Neutrophil (primary cell): Measurements from ENCODE around the gene ARPC2.

Experiments used
- H3K27ac ChIP-seq: fragments of 200-600 bp; sonication (generic); 2 replicates; pipeline ENCODE4 v1.5.1; 2016; ENCODE audit warnings: mild to moderate bottlenecking, moderate library complexity
- H3K27me3 ChIP-seq: fragments of 200-600 bp; sonication (generic); 2 replicates; pipeline ENCODE4 v1.6.0; 2016; ENCODE audit warnings: mild to moderate bottlenecking
- H3K36me3 ChIP-seq: fragments of 200-600 bp; sonication (generic); 2 replicates; pipeline ENCODE4 v1.5.1; 2017
- H3K4me1 ChIP-seq, 2 experiments: fragments of 200-600 bp in 1 of 2; sonication (generic) in 1 of 2; 1 replicate in 1 of 2; 2 replicates in 1 of 2; pipeline versions ENCODE4 v1.5.1 to v1.6.1; 2013 to 2016; ENCODE audit warnings: low read depth in 1 of 2, low read length in 1 of 2, mild to moderate bottlenecking in 1 of 2, moderate library complexity in 1 of 2; ENCODE audit not compliant: control insufficient read depth in 1 of 2, insufficient read depth in 1 of 2
- H3K4me3 ChIP-seq, 2 experiments: fragments of 200-600 bp in 1 of 2; sonication (generic) in 1 of 2; 1 replicate in 1 of 2; 2 replicates in 1 of 2; pipeline ENCODE4 v1.5.1; 2013 to 2016; ENCODE audit warnings: low read depth in 1 of 2, low read length in 1 of 2, mild to moderate bottlenecking in 1 of 2, moderate library complexity in 1 of 2
- H3K9me3 ChIP-seq: fragments of 200-600 bp; sonication (generic); 2 replicates; pipeline ENCODE4 v1.5.1; 2016
- TF ChIP-seq, protein P1 (sequence below): fragments of 200-600 bp; sonication (generic); IDR thresholded peaks from 2 replicates; pipeline ENCODE4 v1.5.1; 2016; ENCODE audit warnings: antibody characterized with exemption

The ARPC2 gene

DNA sequence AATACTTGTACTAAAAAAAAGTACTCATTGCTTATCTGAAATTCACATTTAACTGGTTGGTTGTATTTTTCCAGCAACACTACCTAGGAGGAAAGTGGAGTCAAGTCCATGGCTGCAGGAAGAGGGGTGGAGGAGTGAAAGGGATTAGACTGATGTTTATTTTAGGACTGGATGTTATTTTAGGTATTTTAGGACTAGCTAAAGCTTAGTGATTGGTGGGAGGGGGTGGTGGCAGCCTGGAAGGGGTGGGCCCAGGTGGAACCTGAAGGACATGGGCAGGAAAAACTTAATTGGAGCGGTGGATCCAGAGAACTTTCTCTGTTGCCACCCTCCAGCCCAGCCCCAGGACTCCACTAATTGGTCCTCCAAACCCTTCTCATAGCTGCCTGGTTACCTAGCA is 79.2 kb downstream of the ARPC2 start:
- TF ChIP-seq, protein P1, sequence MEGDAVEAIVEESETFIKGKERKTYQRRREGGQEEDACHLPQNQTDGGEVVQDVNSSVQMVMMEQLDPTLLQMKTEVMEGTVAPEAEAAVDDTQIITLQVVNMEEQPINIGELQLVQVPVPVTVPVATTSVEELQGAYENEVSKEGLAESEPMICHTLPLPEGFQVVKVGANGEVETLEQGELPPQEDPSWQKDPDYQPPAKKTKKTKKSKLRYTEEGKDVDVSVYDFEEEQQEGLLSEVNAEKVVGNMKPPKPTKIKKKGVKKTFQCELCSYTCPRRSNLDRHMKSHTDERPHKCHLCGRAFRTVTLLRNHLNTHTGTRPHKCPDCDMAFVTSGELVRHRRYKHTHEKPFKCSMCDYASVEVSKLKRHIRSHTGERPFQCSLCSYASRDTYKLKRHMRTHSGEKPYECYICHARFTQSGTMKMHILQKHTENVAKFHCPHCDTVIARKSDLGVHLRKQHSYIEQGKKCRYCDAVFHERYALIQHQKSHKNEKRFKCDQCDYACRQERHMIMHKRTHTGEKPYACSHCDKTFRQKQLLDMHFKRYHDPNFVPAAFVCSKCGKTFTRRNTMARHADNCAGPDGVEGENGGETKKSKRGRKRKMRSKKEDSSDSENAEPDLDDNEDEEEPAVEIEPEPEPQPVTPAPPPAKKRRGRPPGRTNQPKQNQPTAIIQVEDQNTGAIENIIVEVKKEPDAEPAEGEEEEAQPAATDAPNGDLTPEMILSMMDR: no peak
- no peaks in the 10 kb centered on the region for H3K9me3 ChIP-seq
- no peaks in the 10 kb centered on the region for H3K36me3 ChIP-seq
- H3K27me3 ChIP-seq: no peaks in the 10 kb centered on the region
- H3K4me1 ChIP-seq: peaks cover 36 to 38% of the 10 kb centered on the region in 2 experiments
- H3K27ac ChIP-seq: no peak overlapping the region
- no peak overlapping the region for H3K4me3 ChIP-seq

DNA sequence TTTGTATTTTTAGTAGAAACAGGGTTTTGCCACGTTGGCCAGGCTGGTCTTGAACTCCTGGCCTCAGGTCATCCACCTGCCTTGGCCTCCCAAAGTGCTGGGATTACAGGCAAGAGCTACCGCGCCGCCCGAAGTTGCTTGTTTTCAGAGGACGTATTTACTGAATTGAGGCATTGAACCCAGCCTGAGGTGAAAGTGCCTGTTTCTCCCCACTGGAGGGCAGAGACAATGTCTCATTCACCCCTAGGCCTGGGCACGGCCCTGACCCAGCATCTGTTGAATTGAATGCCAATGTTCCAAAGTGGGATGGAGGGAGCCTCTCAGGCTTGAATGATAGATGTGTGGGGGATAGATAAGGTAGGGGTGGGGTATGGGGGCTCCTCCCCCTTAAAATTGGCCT is 79.9 kb downstream of the ARPC2 start:
- H3K9me3 ChIP-seq: no peaks in the 10 kb centered on the region
- no peaks in the 10 kb centered on the region for H3K27me3 ChIP-seq
- H3K4me1 ChIP-seq: peaks cover 34 to 37% of the 10 kb centered on the region in 2 experiments
- H3K4me3 ChIP-seq: no peak overlapping the region
- TF ChIP-seq, protein P1: no peak
- H3K27ac ChIP-seq: no peak overlapping the region
- H3K36me3 ChIP-seq: no peaks in the 10 kb centered on the region

DNA sequence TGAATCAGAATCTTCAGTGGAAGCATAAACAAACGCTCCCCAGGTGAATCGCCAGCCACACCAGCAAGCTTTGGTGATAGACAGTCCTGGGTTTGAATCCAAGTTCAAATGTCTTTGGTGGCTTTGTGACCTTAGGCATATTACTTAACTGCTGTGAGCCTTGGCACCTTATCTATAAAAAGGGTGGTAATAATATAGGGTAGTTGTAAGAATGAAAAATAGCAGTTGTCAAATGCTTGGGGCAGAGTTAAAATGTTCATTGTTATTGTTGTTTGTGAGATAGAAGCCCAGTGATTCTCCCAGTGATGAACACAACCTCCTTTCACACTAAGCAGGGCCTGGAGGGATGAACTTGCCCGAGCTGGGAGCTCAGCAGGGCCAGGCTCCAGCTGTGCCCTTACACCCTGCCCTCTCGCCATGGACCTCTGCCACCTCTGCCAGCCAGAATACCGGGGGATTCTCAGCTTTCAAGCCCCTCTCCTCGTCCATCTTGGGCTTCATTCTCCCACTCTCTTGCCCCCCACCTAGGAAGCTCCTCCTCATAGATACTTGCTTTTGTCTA is 81.4 kb downstream of the ARPC2 start:
- TF ChIP-seq, protein P1: no peak
- H3K36me3 ChIP-seq: no peaks in the 10 kb centered on the region
- no peak overlapping the region for H3K27ac ChIP-seq
- H3K4me3 ChIP-seq: no peak overlapping the region
- no peaks in the 10 kb centered on the region for H3K27me3 ChIP-seq
- peaks cover 22 to 23% of the 10 kb centered on the region in 2 experiments for H3K4me1 ChIP-seq
- H3K9me3 ChIP-seq: no peaks in the 10 kb centered on the region

DNA sequence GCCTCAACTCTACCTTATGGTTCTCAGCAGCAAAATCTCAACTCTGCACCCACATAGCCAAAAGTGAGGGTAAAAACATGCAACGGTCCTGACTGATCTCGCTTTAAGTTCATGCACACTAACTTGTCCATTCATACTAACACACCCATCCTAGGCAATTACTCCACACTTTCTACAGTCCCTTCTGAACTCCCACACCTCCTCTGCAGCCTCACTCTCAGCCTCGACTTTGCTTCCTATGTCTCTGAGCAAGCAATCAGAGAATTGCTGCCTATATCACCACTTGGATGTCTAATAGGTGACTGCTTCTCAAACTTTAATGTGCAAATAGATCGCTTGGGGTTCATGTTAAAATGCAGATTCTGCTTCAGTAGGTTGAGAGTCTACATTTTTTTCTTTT is 83.2 kb downstream of the ARPC2 start:
- Histone ChIP-seq H3K27ac (no peak overlapping the region), H3K4me1 (peaks cover 7 to 8% of the 10 kb centered on the region in 2 experiments), H3K9me3 (no peaks in the 10 kb centered on the region), H3K4me3 (no peak overlapping the region), H3K36me3 (no peaks in the 10 kb centered on the region), H3K27me3 (no peaks in the 10 kb centered on the region)
- TF ChIP-seq, protein P1: no peak

DNA sequence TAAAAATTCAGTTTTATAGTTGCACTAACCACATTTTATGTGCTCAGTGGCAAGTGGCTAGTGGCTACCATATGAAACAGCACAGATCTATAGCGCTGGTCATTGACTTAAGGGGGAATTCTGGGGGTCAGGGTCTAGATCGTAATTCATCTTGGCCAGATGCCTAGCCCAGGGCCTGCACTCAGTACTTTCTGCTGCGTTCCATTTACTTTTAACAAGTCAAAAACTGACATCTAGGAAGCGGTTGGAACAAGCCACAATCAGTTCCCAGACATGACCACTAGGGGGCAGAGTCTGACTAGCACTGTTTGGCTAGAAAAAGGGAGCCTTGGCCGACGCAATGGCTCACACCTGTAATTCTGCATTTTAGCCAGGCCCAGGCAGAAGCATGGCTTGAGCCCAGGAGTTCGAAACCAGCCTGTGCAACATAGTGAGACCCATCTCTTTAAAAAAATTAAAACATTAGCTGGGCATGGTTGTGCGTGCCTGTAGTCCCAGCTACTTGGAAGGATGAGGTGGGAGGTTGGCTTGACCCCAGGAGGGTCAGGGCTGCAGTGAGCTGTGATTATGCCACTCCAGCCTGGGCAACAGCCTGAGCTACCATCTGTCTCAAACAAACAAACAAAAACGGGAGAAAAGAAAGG is 84.3 kb downstream of the ARPC2 start:
- TF ChIP-seq, protein P1: peak; percentile 96
- Histone ChIP-seq H3K9me3 (no peaks in the 10 kb centered on the region), H3K27me3 (no peaks in the 10 kb centered on the region), H3K27ac (peak overlapping the region; percentile 38), H3K36me3 (no peaks in the 10 kb centered on the region), H3K4me1 (peaks cover 7 to 8% of the 10 kb centered on the region in 2 experiments), H3K4me3 (no peak overlapping the region)
